ENCODE measurements around the gene KIF13A.
"Not testable (repeated sequence)": the region's sequence is repeated elsewhere in the genome, so short reads cannot be mapped to it uniquely, and the experiment has no call there.

Gene KIF13A

DNA sequence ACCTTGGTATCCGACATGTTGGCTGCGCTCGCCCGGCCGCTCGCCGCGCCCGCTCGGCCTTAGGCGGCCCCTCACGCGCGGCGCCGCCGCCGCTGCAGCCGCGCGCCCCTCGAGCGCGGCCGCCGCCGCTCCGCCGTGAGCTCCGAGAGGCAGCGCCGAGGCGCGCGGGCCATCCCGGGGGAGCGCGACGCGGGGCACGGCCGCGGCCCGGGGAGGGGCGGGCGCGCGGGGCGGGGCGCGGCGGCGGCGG, at the start of gene KIF13A:
Gene KIF13A (minus strand): TSS at position 189 of the 250 bp plus-strand sequence. CDS start 172 bp downstream, at position 17.
- DNase-seq (ENCODE audit: low read depth in 2 of 2): no peak

DNA sequence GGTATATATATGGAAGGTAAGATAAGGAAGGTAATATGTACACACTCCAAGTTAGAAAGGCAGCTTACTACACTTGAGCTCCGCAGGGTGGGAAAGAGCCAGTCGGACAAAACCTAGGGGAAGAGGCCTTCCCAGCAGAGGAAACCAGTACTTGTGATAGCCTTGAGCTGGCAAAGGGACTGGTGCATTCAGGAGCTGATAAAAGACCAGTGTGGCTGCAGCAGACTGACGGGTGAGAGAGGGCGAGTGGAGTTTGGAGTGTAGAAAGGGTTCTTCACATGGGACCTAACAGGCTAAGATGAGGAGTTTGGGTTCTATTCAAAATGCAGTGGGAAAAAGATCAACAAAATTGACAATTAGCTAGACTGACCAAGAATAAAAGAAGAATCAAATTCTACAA, 49.3 kb upstream of the KIF13A start:
- DNase-seq (ENCODE audit: low read depth in 2 of 2): no peak

DNA sequence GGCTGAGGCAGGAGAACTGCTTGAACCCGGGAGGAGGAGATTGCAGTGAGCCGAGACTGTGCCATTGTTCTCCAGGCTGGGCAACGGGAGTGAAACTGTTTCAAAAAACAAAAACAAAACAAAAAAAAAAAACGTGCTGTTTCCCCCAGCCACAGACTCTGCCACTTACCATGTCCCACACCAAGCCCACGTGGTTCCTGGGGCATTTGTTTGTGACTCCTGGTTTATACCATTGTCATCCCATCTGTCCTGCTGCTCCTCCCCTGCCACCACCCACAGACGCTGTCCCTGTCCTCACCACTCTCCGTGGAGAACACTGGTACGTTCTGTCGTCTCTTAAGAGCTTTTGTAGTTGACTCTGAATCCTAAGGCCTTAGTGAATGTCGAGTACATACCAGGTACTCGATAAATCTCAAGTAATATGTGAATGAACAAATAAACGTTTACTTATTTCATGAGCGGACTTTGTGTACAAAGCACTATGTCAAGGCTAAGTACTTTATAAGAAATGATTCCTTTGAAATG, 48.0 kb upstream of the KIF13A start:
- no peak for DNase-seq (ENCODE audit: low read depth in 2 of 2)

DNA sequence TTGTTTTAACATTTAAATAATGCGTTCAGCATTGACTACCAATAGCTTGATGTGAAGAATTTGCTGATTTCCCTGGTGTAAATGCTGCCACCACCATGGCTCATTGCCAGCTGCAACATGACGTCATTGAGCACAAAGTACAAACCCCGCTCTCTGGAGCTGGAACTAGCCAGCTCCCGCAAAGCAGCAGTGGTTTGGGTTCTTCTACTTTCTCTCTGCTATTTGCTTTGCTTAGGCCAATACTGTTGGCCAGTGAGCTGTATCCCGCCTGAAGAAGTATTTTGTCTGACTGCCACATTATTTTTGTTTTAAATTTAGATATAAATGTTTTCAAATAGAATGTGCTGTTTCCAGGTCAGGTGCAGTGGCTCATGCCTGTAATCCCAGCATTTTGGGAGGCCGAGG, 47.4 kb upstream of the KIF13A start:
- DNase-seq (ENCODE audit: low read depth in 2 of 2): no peak

DNA sequence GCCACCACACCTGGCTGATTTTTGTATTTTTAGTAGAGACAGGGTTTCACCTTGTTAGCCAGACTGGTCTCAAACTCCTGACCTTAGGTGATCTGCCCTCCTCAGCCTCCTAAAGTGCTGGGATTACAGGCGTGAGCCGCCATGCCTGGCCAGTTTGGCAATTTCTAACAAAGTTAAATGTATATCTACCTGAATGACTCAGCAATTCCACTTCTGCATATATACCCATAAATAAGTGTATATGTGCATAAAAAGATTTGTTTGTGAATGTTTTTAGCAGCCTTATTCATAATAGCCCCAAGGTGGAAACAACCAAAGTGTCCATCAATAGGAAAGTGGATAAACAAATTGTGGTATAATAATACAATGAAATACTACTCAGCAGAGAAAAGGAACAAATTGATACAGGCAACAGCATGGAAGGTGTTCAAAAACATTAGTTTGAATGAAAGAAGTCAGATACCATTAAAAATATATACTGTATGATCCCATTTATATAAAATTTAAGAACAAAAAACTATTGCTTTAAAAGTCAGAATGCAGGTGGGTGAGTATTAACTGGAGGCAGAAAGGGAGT, 44.3 kb upstream of the KIF13A start:
- DNase-seq (ENCODE audit: low read depth in 2 of 2): no peak

DNA sequence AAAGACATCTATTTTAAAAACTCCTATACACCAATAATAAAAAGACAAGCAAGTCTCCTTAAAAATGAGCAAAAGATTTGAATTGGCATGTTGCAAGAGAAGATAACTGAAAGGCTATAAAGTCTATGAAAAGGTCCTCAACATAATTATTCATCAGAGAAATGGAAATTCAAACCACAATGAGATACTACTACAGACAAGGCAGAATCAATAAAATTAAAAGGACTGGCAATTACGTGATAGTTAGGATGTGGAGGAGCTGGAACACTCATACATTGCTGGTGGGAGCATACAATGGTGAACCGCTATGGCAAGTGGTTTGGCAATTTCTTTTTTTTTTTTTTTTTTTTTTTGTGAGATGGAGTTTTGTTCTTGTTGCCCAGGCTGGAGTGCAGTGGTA, 43.8 kb upstream of the KIF13A start:
- no peak for DNase-seq (ENCODE audit: low read depth in 2 of 2)

DNA sequence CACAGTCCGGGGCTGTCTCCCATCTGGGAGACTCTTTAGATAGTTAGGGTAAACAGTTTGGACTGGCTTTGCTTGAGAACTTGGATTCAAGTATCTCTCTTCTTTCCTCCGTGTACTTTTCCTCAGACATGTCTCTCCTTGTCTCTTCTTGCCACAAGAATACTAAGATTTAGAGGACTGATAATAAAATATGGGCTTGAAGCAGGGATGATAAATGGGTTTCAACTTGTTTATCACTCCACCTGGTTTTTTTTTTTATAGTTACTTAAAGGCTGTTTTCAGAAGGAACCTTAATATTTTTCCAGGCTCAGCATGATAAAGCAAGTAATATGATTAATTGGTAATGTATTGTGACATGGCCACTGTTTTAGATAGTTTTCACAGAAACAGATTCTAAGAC, 40.9 kb upstream of the KIF13A start:
- no peak for DNase-seq (ENCODE audit: low read depth in 2 of 2)

DNA sequence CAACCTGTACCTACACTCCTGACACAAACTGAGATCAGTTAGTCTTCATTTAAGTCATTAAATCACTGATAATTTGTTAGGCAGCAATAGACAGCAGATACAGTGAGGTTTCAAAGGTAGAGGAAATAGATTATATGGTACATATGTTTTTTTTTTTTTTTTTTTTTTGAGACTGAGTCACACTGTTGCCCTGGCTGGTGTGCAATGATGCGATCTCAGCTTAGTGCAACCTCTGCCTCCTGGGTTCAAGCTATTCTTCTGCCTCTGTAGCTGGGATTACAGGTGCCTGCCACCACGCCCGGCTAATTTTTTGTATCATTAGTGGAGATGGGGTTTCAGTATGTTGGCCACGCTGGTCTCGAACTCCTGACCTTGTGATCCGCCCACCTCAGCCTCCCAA, 38.2 kb upstream of the KIF13A start:
- DNase-seq (ENCODE audit: low read depth in 2 of 2): no peak

DNA sequence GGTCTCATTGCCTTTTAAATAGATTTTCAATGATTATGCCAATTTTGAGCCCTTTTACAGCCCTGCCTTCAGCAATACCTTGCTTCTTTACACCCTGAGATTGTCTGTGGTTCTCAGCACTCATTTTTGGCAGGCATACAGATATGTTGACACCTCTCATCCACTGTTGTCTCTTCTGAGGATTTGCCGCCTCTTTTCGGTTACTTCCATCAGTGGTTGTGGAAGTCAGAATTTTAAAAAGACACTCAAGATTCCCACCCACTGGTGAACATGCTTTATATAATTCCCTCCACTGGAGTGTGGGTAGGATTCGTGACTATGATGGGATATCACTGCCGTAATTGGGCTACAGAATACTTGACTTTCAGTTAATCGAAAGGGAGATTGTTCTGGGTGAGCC, 37.4 kb upstream of the KIF13A start:
- DNase-seq (ENCODE audit: low read depth in 2 of 2): no peak

DNA sequence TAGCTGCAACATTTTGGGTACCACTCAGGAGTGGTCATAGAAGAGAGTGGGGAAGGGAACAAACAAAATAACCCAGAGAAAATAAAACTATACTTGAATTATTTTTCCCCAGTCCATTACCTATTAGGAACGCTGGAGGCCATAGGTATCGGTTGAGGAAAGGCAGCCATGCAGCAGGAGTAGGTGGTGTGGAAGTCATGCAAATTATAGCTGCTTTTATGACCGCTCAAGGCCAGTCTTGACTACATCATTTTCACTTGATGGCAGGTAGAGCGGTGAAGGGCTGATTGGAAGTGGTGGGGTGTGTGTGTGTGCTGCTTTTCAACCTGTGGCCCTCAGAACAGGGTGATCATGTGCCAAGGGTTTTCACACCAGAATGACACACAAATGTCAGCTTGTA, 36.5 kb upstream of the KIF13A start:
- no peak for DNase-seq (ENCODE audit: low read depth in 2 of 2)

DNA sequence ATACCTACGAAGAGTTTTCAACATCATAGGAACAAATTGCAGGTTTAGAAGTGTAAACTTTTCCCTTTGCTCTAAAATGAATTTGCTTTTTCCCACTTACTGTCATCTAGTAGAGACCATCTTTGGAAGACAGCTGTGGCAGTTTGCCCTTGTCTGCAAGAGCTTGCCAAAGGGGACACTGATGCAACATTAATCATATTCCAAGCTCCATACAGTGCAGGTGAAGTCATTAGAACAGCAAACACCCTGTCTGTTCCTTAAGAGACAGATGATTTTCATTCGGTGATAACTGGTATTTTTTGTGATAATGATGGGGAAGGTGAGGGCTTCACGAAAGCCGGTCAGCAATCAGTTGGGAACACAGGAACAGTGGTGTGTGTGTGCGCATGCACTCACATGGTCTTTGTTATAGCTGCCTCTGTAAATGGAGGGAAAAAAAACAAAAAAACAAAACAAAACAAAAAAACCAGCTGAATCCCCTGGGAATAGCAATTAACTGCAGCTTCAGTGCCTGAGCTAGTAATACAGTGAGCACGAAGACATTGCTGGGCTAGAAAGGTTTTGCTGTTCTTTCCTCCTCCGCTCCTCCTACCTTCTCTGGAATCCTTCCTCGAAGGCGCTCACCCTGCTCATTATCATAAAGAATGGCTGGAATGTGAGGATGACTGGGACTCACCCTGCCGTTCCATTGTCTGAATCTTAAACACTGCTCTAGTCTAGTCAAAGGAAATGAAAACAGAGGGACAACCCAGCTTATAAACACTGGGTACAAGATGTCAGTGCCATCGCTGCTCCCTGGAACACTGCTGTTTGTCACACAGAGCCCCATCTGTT, 35.2 kb upstream of the KIF13A start:
- DNase-seq (ENCODE audit: low read depth in 2 of 2): no peak

DNA sequence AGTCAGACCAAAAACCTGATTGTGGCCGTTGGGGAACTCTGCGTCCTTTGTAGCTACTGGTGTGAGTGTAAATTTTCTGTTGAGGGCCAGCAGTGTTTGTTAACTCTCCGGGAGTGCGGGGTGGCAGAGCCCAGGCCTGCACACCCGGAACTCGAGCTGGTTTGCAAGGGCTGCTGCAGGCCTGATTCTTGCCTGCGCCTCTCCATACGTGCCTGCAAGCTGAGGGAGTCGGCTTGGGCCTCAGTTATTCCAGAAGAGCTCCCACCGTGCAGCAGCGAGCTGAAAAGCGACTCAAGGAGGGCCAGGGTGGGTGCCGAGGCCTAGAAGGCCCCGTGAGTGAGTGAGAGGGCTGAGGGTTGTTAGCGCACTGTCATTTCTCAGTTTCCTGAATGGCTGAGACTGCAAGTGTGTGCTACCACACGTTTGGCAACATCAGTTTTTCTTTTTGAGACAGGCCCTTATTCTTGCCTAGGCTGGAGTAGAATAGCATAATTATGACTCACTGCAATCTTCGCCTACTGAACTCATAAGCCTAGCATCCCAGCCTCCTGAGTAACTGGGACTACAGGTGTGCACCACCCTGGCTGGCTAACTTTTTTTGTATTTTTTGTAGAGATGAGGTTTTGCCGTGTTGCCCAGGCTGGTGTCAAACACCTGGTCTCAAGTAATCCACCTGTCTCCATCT, 33.9 kb upstream of the KIF13A start:
- no peak for DNase-seq (ENCODE audit: low read depth in 2 of 2)

DNA sequence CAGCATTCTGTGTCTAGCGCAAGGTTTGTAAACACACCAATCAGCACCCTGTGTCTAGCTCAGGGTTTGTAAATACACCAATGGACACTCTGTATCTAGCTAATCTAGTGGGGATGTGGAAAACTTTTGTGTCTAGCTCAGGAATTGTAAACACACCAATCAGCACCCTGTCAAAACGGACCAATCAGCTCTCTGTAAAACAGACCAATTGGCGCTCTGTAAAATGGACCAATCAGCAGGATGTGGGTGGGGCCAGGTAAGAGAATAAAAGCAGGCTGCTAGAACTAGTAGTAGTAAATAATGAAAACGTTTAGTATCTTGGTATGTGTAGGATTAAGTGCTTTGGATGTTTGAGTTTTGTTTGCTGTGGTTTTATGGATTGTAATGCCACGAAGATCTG, 33.1 kb upstream of the KIF13A start:
- not testable (repeated sequence) for DNase-seq (ENCODE audit: low read depth in 2 of 2)

DNA sequence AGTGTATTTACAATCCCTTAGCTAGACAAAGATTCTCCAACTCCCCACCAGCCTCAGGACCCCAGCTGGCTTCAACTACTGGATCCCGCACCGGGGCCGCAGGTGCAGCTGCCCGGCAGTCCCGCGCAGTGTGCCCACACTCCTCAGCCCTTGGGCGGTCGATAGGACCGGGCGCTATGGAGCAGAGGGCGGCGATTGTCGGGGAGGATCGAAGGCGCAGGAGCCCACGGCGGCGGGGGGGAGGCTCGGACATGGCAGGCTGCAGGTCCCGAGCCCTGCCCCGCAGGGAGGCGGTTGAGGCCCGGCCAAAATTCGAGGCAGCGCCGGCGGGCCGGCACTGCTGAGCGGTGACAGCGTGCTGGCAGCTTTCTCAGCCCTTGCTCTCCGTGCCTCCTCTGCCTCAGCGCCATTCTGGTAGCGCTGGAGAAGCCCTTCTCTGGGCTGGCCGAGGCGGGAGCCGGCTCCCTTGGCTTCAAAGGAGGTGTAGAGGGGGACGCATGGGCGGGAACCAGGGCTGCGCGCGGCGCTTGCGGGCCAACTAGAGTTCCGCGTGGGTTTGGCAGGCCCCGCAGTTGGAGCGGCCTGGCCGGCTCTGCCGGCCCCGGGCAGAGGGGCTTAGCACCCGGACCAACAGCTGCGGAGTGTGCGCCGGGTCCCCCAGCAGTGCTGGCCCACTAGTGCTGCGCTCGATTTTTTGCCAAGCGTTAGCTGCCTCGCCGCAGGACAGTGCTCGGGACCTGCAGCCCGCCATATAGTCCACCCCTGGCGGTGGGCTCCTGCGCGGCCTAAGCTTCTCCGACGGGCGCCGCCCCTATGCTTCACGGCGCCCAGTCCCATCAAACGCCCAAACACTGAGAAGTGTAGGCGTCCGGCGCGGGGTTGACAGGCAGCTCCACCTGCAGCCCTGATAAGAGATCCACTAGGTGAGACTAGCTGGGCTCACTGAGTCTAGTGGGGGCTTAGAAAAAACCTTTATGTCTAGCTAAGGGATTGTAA, 32.4 kb upstream of the KIF13A start:
- DNase-seq (ENCODE audit: low read depth in 2 of 2): no peak

DNA sequence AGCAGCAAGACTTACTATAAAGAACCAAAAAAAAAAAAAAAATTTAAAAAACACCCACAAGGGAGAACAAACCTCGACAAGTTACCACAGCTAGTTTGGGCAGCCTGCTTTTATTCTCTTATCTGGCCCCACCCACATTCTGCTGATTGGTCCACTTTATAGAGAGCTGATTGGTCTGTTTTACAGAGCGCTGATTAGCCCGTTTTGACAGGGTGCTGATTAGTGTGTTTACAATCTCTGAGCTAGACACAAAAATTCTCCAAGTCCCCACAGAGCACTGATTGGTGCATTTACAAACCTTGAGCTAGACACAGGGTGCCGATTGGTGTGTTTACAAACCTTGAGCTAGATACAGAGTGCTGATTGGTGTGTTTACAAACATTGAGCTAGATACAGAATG, 31.7 kb upstream of the KIF13A start:
- DNase-seq (ENCODE audit: low read depth in 2 of 2): not testable (repeated sequence)

DNA sequence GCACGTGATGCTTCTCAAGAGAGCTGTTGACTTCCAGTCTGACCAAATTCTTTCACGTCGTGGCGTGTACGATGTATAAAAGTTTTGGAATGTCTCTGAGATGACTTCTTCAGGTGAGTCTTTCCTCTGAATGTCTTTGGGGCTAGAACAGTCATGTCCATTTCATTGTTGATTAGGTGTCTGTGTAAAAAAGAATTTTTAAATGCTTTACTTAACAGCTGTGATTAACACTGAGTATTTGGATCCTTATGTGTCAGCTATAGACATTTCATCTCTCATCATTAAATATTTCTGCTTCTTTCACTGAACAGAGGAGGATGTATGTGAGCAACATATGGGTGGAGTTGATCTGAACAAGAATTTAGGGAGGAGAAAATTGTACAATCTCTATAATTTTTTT, 29.3 kb upstream of the KIF13A start:
- no peak for DNase-seq (ENCODE audit: low read depth in 2 of 2)

DNA sequence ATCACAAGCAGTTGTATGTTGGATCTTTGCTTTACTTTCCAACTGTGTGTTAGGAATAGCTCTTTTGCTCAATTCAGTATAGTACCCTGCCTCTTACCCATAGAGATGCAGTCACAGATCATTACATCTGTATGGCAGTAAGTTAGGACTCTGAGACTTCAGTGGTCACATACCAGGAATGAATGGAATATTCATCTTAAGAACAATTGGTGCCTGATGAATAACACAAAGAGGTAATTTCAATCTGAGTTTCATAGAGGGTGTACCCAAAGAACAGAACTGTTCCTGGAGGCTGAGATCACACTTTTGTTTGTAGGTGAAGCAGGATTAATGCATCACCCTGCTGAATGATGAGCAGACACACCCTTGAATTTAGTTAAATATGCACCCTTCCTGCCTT, 28.7 kb upstream of the KIF13A start:
- no peak for DNase-seq (ENCODE audit: low read depth in 2 of 2)

DNA sequence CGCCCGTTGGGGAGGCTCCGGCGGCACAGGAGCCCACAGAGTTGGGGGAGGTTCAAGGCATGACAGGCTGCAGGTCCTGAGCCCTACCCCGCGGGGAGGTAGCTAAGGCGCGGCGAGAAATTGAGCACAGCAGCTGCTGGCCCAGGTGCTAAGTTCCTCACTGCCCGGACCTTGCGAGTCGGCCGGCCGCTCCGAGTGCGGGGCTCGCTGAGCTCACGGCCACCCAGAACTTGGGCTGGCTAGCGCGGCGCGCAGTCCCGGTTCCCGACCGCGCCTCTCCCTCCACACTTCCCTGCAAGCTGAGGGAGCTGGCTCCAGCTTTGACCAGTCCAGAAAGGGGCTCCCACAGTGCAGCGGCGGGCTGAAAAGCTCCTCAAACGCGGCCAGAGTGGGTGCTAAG, 23.9 kb upstream of the KIF13A start:
- no peak for DNase-seq (ENCODE audit: low read depth in 2 of 2)

DNA sequence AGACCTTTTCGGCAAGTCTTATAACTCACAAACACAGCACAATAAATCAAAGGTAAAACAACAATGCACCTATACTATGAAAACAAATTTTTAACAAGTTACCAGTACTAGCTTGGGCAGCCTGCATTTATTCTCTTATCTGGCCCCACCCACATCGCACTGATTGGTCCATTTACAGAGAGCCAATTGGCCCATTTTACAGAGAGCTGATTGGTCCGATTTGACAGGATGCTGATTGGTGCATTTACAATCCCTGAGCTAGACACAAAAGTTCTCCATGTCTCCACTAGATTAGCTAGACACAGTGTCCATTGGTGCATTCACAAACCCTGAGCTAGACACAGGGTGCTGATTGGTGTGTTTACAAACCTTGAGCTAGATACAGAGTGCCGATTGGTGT, 23.1 kb upstream of the KIF13A start:
- not testable (repeated sequence) for DNase-seq (ENCODE audit: low read depth in 2 of 2)

DNA sequence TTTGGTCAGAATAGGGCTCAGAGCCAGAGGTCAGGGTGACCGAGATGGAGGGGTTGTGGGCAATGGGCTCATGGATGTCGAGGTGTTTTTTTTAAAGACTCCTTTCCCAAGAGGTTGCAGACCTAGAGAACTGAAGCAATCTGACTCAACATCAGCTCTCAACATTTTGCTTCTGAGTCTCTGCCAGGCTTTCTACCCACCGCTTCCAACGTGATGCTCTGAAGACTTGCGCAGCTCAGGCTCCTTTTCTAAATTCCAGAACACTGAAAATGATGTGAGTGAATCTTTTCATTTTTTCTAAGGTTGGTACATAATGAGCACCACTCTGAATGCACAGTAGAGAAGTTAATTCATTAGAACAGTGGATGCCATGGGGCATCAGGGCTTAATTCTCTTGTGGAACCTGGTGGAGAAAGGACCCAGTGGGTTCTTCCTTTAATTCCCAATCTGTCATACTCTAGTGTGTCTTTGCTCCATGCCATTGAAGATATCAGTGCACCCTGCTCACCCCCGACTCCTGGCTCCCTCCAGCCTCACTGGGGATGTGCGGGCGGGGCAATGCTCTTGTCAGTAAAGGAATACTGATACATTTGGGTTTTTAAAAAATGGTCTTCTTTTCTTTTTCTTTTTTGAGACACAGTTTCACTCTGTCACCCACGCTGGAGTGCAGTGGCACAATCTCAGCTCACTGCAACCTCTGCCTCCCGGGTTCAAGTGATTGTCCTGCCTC, 17.0 kb upstream of the KIF13A start:
- DNase-seq (ENCODE audit: low read depth in 2 of 2): no peak

DNA sequence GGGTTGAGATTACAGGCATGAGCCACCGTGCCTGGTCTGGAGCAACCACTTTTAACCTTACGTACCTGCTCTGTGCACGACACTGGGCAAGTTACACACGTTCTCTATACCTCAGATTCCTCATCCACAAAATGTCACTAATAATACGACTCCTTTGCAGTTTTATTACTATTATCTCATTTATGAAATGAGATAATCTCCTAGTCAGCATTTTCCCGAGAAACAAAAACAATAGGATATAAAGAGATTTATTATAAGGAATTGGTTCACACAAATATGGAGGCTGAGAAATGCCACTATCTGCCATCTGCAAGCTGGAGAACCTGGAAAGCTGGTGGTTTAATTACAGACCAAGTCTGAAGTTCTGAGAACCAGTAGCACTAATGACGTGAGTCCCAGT, 12.0 kb upstream of the KIF13A start:
- no peak for DNase-seq (ENCODE audit: low read depth in 2 of 2)
